ENCODE data around the gene SOX8. TPM values are rescaled to one million over a fixed set of nuclear protein-coding genes. Genes with fewer than 3 reads are reported as not detected.

SOX8 gene
- total RNA-seq, 1 donor from 2014 or later = 7.0 TPM

- Mint-ChIP-seq H3K4me1 (ENCODE audit: low read depth, unreplicated experiment) (no peaks in the 10 kb centered on the region), H3K36me3 (ENCODE audit: unreplicated experiment) (no peaks in the 10 kb centered on the region), H3K9me3 (ENCODE audit: unreplicated experiment) (peaks cover 4% of the 10 kb centered on the region), H3K27ac (ENCODE audit: unreplicated experiment) (no peak overlapping the region), H3K27me3 (ENCODE audit: unreplicated experiment) (peaks cover 3% of the 10 kb centered on the region), H3K4me3 (ENCODE audit: unreplicated experiment) (no peak overlapping the region)
- no peak for DNase-seq
- no peak for TF ChIP-seq CTCF (IDR thresholded peaks at IDR 0.05; ENCODE audit: partially characterized antibody, unreplicated experiment)
Observed at GRCh38 chr16:1012722-1013592, 31.4 kb downstream of the SOX8 start.

GRCh38 chr16:1013593-1013900 is 32.0 kb downstream of the SOX8 start:
- Mint-ChIP-seq H3K36me3 (ENCODE audit: unreplicated experiment) (no peaks in the 10 kb centered on the region), H3K4me3 (ENCODE audit: unreplicated experiment) (no peak overlapping the region), H3K4me1 (ENCODE audit: low read depth, unreplicated experiment) (no peaks in the 10 kb centered on the region), H3K27ac (ENCODE audit: unreplicated experiment) (no peak overlapping the region), H3K9me3 (ENCODE audit: unreplicated experiment) (peaks cover 3% of the 10 kb centered on the region), H3K27me3 (ENCODE audit: unreplicated experiment) (peaks cover 3% of the 10 kb centered on the region)
- no peak for DNase-seq
- no peak for TF ChIP-seq CTCF (IDR thresholded peaks at IDR 0.05; ENCODE audit: partially characterized antibody, unreplicated experiment)

- Mint-ChIP-seq H3K4me3 (ENCODE audit: unreplicated experiment) (no peak overlapping the region), H3K27ac (ENCODE audit: unreplicated experiment) (no peak overlapping the region), H3K36me3 (ENCODE audit: unreplicated experiment) (no peaks in the 10 kb centered on the region), H3K9me3 (ENCODE audit: unreplicated experiment) (peaks cover 2% of the 10 kb centered on the region), H3K4me1 (ENCODE audit: low read depth, unreplicated experiment) (no peaks in the 10 kb centered on the region), H3K27me3 (ENCODE audit: unreplicated experiment) (peaks cover 6% of the 10 kb centered on the region)
- TF ChIP-seq CTCF (IDR thresholded peaks at IDR 0.05; ENCODE audit: partially characterized antibody, unreplicated experiment) = no peak
- DNase-seq = no peak
Observed at GRCh38 chr16:1014221-1014620, 32.7 kb downstream of the SOX8 start.

GRCh38 chr16:1014771-1015495 is 33.4 kb downstream of the SOX8 start:
- DNase-seq = no peak
- no peak overlapping the region for H3K27ac Mint-ChIP-seq (ENCODE audit: unreplicated experiment)
- no peak for TF ChIP-seq CTCF (IDR thresholded peaks at IDR 0.05; ENCODE audit: partially characterized antibody, unreplicated experiment)
- H3K4me3 Mint-ChIP-seq (ENCODE audit: unreplicated experiment) = no peak overlapping the region
- peaks cover 6% of the 10 kb centered on the region for H3K27me3 Mint-ChIP-seq (ENCODE audit: unreplicated experiment)
- H3K4me1 Mint-ChIP-seq (ENCODE audit: low read depth, unreplicated experiment) = no peaks in the 10 kb centered on the region
- H3K36me3 Mint-ChIP-seq (ENCODE audit: unreplicated experiment) = no peaks in the 10 kb centered on the region
- H3K9me3 Mint-ChIP-seq (ENCODE audit: unreplicated experiment) = peaks cover 2% of the 10 kb centered on the region
